ENCODE results near the gene PPP1R26. TPM values are rescaled to one million over a fixed set of nuclear protein-coding genes. Genes with fewer than 3 reads are reported as not detected.
"Not testable (repeated sequence)": the region's sequence is repeated elsewhere in the genome, so short reads cannot be mapped to it uniquely, and the experiment has no call there.

The PPP1R26 gene
- total RNA-seq = 6.8 TPM

- DNase-seq = no peak
Observed at GRCh38 chr9:135479469-135480052, at the start of gene PPP1R26. Gene PPP1R26 (plus strand): TSS chr9:135479782. CDS start chr9:135484511, 4,729 bp downstream.

GRCh38 chr9:135437259-135437658, 42.3 kb upstream of the PPP1R26 start:
- no peak for DNase-seq

GRCh38 chr9:135437696-135438095, 41.9 kb upstream of the PPP1R26 start:
- not testable (repeated sequence) for DNase-seq

- not testable (repeated sequence) for DNase-seq
Observed at GRCh38 chr9:135438581-135439232, 40.9 kb upstream of the PPP1R26 start.

GRCh38 chr9:135439514-135439913, 40.1 kb upstream of the PPP1R26 start:
- not testable (repeated sequence) for DNase-seq

- no peak for DNase-seq
Observed at GRCh38 chr9:135439916-135440315, 39.7 kb upstream of the PPP1R26 start.

GRCh38 chr9:135440620-135441019, 39.0 kb upstream of the PPP1R26 start:
- DNase-seq = no peak

GRCh38 chr9:135441105-135442071, 38.2 kb upstream of the PPP1R26 start:
- not testable (repeated sequence) for DNase-seq

GRCh38 chr9:135442075-135442474, 37.5 kb upstream of the PPP1R26 start:
- DNase-seq = no peak

GRCh38 chr9:135443797-135444425, 35.7 kb upstream of the PPP1R26 start:
- DNase-seq = no peak

GRCh38 chr9:135447126-135447525, 32.5 kb upstream of the PPP1R26 start:
- DNase-seq = no peak

- DNase-seq = no peak
Observed at GRCh38 chr9:135448663-135449100, 30.9 kb upstream of the PPP1R26 start.

- DNase-seq = not testable (repeated sequence)
Observed at GRCh38 chr9:135449532-135449931, 30.1 kb upstream of the PPP1R26 start.

- no peak for DNase-seq
Observed at GRCh38 chr9:135450956-135451355, 28.6 kb upstream of the PPP1R26 start.

- not testable (repeated sequence) for DNase-seq
Observed at GRCh38 chr9:135451909-135452308, 27.7 kb upstream of the PPP1R26 start.

- DNase-seq = no peak
Observed at GRCh38 chr9:135454737-135455136, 24.8 kb upstream of the PPP1R26 start.

- DNase-seq = no peak
Observed at GRCh38 chr9:135455401-135456030, 24.1 kb upstream of the PPP1R26 start.

GRCh38 chr9:135456436-135457104, 23.0 kb upstream of the PPP1R26 start:
- no peak for DNase-seq

GRCh38 chr9:135458478-135458877, 21.1 kb upstream of the PPP1R26 start:
- DNase-seq = not testable (repeated sequence)

GRCh38 chr9:135461936-135462335, 17.6 kb upstream of the PPP1R26 start:
- DNase-seq = no peak

GRCh38 chr9:135463140-135463539, 16.4 kb upstream of the PPP1R26 start:
- DNase-seq = no peak
